NCI-H345 (cell line): ENCODE measurements around the gene RNFT1.
A peak's percentile ranks its signal among the peaks of the same experiment; 100 is the strongest.
"Not testable (repeated sequence)": the region's sequence is repeated elsewhere in the genome, so short reads cannot be mapped to it uniquely, and the experiment has no call there.

Experiments
- DNase-seq: peaks from one replicate; lab custom pipeline; 2025; lab: John Stamatoyannopoulos, UW

The RNFT1 gene

DNA sequence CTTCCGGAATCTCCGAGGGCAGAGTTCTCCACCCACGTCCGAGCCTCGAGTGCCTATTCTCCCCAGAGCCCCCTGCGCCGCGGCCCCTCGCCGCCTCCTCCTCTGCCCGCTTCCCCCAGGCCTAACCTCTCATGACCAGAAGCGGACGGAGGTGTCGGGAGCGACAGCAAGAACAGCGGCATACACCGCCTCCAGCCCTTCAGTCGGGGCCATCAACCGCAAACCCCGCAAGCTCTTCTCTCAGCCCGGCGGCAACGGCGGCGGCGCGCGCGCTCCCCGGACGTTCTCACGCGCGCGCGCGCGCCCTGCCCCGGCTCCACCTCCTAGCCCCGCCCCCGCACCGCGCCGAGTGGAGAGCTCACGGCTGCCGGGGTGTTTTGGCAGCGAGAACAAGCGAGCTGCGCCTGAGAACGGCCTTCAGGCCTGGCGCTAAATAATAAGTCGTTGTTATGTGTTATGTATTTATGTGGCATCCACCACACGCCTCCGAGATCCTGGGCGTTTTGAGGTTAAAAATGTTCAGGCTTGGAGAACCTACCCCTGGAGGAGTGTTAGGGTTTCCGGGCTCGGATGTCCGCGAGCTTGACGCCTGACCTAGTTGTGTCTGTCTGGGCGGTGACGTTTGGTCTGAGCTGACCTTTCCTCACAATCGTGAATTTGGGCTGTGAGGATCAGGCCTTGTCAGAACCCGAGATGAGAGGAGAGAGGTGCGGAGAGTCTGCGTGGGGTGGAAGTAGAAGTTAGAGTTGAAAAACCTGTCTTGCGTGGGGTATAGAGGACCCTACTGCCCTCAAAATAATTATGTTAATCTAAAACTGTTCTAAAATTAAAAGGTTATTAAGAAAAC lies at the start of gene RNFT1:
RNFT1 (minus strand) TSS at position 259 of the 847 bp plus-strand sequence; CDS start at position 182, 77 bp downstream.
- peak; percentile 91 for DNase-seq

GRCh38 chr17:60009326-60009725 lies 44.8 kb upstream of the RNFT1 start:
- DNase-seq: not testable (repeated sequence)

GRCh38 chr17:60008377-60008776 lies 43.8 kb upstream of the RNFT1 start:
- DNase-seq: not testable (repeated sequence)

DNA sequence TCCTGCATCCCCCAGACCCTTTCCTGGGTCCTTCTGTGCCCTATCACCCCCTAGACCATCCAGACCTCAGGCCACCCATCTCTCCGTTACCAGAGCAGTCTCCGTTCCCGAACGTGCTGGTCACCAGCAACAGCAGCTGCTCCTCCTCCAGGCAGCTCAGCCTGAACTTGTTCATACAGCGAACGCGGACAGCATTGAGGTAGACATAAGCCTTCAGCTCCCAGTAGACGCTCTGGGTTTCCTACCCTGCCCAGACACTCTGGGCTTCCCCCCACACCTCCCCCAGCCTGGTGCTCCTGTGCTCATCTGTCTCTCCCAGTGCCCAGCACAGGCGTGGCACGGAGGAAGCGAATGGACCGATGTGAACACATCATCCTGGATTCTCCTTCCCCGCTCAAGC lies 41.6 kb upstream of the RNFT1 start:
- no peak for DNase-seq

DNA sequence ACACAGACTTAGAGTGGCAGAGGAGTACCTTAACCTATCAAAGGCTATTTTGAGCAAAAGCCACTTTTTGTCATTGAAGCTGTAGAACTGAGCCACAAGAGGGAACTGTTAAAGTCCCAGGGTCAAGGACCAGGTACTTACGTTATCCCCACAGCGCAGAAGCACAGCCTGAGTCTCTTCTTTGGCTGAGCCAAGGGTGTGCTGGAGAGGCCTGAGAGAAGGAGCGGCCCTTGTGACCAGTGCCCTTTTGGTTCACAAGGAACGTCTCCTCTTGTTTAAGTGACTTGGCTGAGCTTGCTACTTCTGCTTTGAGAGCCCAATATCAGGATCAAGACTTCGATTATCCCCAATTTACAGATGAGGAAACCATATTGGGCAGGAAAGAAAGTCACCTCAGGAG lies 40.0 kb upstream of the RNFT1 start:
- not testable (repeated sequence) for DNase-seq

- not testable (repeated sequence) for DNase-seq
Measured at GRCh38 chr17:60002405-60002804, 37.9 kb upstream of the RNFT1 start.

- DNase-seq: not testable (repeated sequence)
Measured at GRCh38 chr17:59996608-59997007, 32.1 kb upstream of the RNFT1 start.

DNA sequence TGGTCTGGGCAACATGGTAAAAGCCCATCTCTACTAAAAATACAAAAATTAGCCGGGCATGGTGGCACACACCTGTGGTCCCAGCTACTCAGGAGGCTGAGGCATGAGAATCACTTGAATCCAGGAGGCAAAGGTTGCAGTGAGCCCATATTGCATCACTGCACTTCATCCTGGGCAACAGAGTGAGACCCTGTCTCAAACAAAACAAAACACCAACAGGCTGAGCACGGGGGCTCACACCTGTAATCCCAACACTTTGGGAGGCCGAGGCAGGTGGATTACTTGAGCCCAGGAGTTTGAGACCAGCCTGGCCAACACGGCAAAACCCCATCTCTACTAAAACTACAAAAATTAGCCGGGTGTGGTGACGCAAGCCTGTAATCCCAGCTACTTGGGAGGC lies 10.6 kb upstream of the RNFT1 start:
- DNase-seq: not testable (repeated sequence)

GRCh38 chr17:59973483-59973882 lies 8.9 kb upstream of the RNFT1 start:
- not testable (repeated sequence) for DNase-seq

GRCh38 chr17:59972778-59973177 lies 8.2 kb upstream of the RNFT1 start:
- no peak for DNase-seq

DNA sequence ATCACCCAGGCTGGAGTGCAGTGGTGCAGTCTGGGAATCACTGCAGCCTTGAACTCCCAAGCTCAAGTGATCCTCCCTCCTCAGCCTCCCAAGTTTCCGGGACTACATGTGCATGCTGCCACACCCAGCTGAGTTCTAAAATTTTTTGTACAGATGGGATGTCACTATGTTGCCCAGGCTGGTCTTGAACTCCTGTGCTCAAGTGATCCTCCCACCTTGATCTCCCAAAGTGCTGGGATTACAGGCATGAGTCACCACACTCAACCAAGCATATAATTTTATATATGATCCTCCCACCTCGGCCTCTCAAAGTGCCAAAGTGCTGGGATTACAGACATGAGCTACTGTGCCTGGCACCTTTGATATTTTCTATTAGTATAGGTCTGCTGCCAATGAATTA lies 7.2 kb upstream of the RNFT1 start:
- DNase-seq: not testable (repeated sequence)

GRCh38 chr17:59963738-59964481 lies 630 bp downstream of the RNFT1 start:
- DNase-seq: peak; percentile 51

- DNase-seq: no peak
Measured at GRCh38 chr17:59962739-59963318, 1.7 kb downstream of the RNFT1 start.

GRCh38 chr17:59959574-59959973 lies 5.0 kb downstream of the RNFT1 start:
- DNase-seq: not testable (repeated sequence)

- DNase-seq: no peak
Measured at GRCh38 chr17:59954856-59955255, 9.7 kb downstream of the RNFT1 start.

DNA sequence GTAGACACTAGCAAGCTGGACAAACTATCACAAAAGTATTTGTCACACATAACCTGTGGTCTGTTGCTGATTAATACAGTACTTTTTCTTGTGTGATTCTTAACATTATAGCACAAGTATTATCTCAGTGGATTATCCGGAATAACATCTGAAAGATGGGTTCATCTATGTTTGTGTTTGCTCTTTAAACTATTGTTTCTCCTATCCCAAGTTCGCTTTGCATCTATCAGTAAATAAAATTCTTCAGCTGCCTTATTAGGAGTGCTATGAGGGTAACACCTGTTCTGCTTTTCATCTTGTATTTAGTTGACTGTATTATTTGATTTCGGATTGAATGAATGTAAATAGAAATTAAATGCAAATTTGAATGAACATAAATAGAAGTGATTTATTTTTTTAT lies 14.5 kb downstream of the RNFT1 start:
- DNase-seq: no peak

DNA sequence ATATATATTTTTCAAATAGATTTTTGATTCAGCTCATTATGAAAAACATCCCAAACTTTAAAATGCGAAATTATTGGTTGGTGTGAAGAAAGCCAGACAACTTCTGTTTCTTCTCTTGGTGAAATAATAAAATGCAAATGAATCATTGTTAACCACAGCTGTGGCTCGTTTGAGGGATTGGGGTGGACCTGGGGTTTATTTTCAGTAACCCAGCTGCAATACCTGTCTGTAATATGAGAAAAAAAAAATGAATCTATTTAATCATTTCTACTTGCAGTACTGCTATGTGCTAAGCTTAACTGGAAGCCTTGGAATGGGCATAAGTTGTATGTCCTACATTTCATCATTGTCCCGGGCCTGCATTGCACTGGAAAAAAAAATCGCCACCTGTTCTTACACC lies 17.2 kb downstream of the RNFT1 start:
- DNase-seq: not testable (repeated sequence)

DNA sequence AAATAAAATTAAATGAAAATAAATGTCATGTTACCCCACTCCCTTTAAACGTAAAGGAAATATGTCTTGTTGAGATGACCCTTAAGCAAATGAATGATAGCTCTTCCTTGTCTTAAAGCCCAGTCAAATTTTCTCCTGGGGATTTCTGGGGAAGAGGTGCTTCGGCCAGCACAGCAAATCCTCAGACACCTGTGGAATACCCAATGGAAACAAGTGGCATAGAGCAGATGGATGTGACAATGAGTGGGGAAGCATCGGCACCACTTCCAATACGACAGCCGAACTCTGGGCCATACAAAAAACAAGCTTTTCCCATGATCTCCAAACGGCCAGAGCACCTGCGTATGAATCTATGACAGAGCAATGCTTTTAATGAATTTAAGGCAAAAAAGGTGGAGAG lies 18.1 kb downstream of the RNFT1 start:
- DNase-seq: not testable (repeated sequence)

GRCh38 chr17:59941131-59941530 lies 23.4 kb downstream of the RNFT1 start:
- DNase-seq: no peak

- DNase-seq: not testable (repeated sequence)
Measured at GRCh38 chr17:59940697-59941096, 23.8 kb downstream of the RNFT1 start.

DNA sequence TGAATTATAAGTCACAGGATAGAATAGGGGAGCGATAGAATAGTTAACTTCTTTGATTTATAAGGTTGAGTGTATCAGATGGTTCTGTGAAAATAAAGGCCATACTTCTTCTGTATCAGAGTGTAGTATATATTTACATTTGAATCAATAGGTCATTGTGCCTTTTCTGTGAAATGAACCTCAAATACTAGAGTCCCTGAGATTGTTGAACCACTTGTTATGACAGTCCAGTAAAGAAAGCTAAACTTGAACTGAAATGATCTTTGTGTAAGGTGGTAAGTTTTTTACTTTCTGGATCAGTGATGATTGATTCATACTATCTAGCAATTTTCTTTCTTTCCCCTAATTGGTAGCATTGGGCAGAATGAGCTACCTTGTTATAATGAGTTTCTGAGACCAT lies 31.2 kb downstream of the RNFT1 start:
- not testable (repeated sequence) for DNase-seq

GRCh38 chr17:59930768-59931167 lies 33.8 kb downstream of the RNFT1 start:
- DNase-seq: not testable (repeated sequence)

DNA sequence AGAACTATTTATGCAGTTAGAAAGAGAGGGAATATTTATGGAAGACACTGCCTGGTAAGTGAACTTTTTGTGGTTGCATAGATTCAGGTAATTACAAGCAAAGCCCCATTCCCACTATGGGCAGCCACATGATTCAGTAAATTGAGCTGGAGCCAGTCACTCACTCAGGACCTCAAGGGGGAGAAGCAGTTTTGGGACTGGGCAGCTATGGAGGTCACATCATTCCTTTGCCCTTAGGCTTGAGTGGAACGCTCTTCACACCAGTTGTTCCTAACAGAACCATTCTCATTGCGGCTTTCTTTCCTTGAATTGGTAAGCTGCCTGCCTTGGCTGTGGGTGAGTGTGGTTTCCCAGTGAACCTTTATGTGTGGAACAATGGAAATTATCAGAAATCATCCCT lies 34.4 kb downstream of the RNFT1 start:
- DNase-seq: not testable (repeated sequence)
